OCI-LY1 (cell line): ENCODE measurements around the gene SSH3.

Source experiments
- CTCF ChIP-seq: fragments of 200-600 bp; sonication (generic), shearing (Covaris generic); IDR thresholded peaks from 2 replicates; pipeline ENCODE4 v1.5.1; 2017; ENCODE audit warnings: mild to moderate bottlenecking, antibody characterized with exemption, low read length, moderate library complexity, mixed read lengths
- EZH2 ChIP-seq: fragments of 200-600 bp; sonication (generic), shearing (Covaris generic); IDR thresholded peaks from 2 replicates; pipeline ENCODE4 v1.8.0; 2017; ENCODE audit warnings: borderline replicate concordance, mixed run types, mild to moderate bottlenecking, antibody characterized with exemption, low read length, moderate library complexity, mixed read lengths

GRCh38 chr11:67255353-67255752 lies 48.0 kb upstream of the SSH3 start:
- TF ChIP-seq CTCF (no peak), EZH2 (no peak)
